Spleen (tissue), 11 donors: ENCODE data around the gene HOXA5. TPM values are rescaled to one million over a fixed set of nuclear protein-coding genes. Genes with fewer than 3 reads are reported as not detected.
A peak's percentile ranks its signal among the peaks of the same experiment; 100 is the strongest.

Experiments
- DNase-seq: peaks from one replicate; pipeline ENCODE4 v3.0.0-alpha.2; 2020
- H3K27ac ChIP-seq, 8 donors: fragments of 200-600 bp; sonication (generic) in 7 of 8; 1 replicate in 4 of 8; 2 replicates in 4 of 8; pipeline versions ENCODE4 v1.5.0 to v1.8.0; 2016 to 2021; ENCODE audit warnings: inconsistent platforms in 4 of 8, mild to moderate bottlenecking in 4 of 8, moderate library complexity in 1 of 8
- H3K27me3 ChIP-seq, 7 donors: fragments of 200-600 bp; sonication (generic) in 6 of 7; replicated peaks in 1 of 7; 1 replicate in 4 of 7; 2 replicates in 3 of 7; pipeline versions ENCODE4 v1.5.0 to v1.8.0; 2016 to 2021; ENCODE audit warnings: inconsistent platforms in 3 of 7, mild to moderate bottlenecking in 1 of 7
- H3K36me3 ChIP-seq, 6 donors: fragments of 200-600 bp; sonication (generic) in 5 of 6; 1 replicate in 4 of 6; 2 replicates in 2 of 6; pipeline versions ENCODE4 v1.5.0 to v1.8.0; 2016 to 2021; ENCODE audit warnings: inconsistent platforms in 2 of 6
- H3K4me1 ChIP-seq, 6 donors: fragments of 200-600 bp; sonication (generic) in 5 of 6; 1 replicate in 3 of 6; 2 replicates in 3 of 6; pipeline versions ENCODE4 v1.5.0 to v1.8.0; 2016 to 2021; ENCODE audit warnings: inconsistent platforms in 3 of 6
- H3K4me3 ChIP-seq, 8 donors: fragments of 200-600 bp; sonication (generic) in 7 of 8; 1 replicate in 4 of 8; 2 replicates in 4 of 8; pipeline versions ENCODE4 v1.5.0 to v1.8.0; 2016 to 2021; ENCODE audit warnings: inconsistent platforms in 4 of 8, mild to moderate bottlenecking in 4 of 8, moderate library complexity in 2 of 8
- H3K9me3 ChIP-seq, 8 donors: fragments of 200-600 bp; sonication (generic) in 7 of 8; 1 replicate in 4 of 8; 2 replicates in 4 of 8; pipeline versions ENCODE4 v1.5.0 to v1.8.0; 2016 to 2021; ENCODE audit warnings: inconsistent platforms in 4 of 8
- CTCF ChIP-seq, 11 experiments: fragments of 200-600 bp in 7 of 11; fragments of 450-650 bp in 4 of 11; sonication (generic) in 4 of 11; IDR thresholded peaks in 8 of 11; conservative IDR thresholded peaks in 3 of 11; 1 replicate in 7 of 11; 2 replicates in 4 of 11; pipeline versions ENCODE4 v1.4.0 to v1.8.0; 2016 to 2021; ENCODE audit warnings: antibody characterized with exemption in 11 of 11, inconsistent platforms in 4 of 11, mild to moderate bottlenecking in 1 of 11
- POLR2A ChIP-seq, 3 donors: fragments of 450-650 bp; IDR thresholded peaks; one replicate each; pipeline ENCODE4 v1.5.1; 2017; ENCODE audit warnings: antibody characterized with exemption in 3 of 3, mild to moderate bottlenecking in 1 of 3
- POLR2AphosphoS5 ChIP-seq, 3 donors: sonication (generic); formaldehyde crosslinking; IDR thresholded peaks; one replicate each; pipeline ENCODE4 v1.5.1; 2017; ENCODE audit warnings: antibody characterized with exemption in 3 of 3
- WGBS, 5 donors: extraction: QIAGEN DNeasy Blood & Tissue Kit in 3 of 5; methylation state at CpG; one replicate each; pipeline versions ENCODE4 v1.1.5 to v1.1.7; 2013 to 2018; 5-methylcytosine and 5-hydroxymethylcytosine counted together
- intact Hi-C: fragments of 100-400 bp; cut with DNase I; formaldehyde crosslinking; loops from one replicate; pipeline ENCODE4 v1.15.0; 2023; ENCODE audit warnings: low total_unique reads
- polyA plus RNA-seq, 3 donors: library from polyadenylated mRNA; stranded (reverse); fragments of 200-250 nt; gene quantifications; one replicate each; pipeline ENCODE4 v1.2.1, GENCODE V29; 2013
- total RNA-seq, 7 donors: library from RNA; depleted of rRNA in 3 of 7; stranded (reverse); fragments of >200 nt in 3 of 7; fragmentation: NEBNext Ultra II Directional in 4 of 7; extraction: Animal tissue kit (Norgen Biotek cat#: 25700) in 4 of 7; gene quantifications; one replicate each; pipeline versions ENCODE4 v1.1.0 to v1.2.1, GENCODE V29; 2016 to 2021
- donor health status: healthy with polysubstance abuse.
- donor health status: DM: no; HTN: no; CAD: no; lungs with moderate emphysema.
- donor health status: DM: no; HTN: no; CAD: no.
- donor health status: Bipolar disorder and iron deficiency.
- donor health status: healthy.
- donor health status: DM: no; HTN: no; CAD: no.
- donor health status: DM: yes; HTN: yes; CAD: no.

HOXA5 gene
- total and polyA plus RNA-seq, 10 donors, result 1.6 to 9.3 (median 3.3) TPM

- H3K27ac ChIP-seq, result peak overlapping the region; percentile 78 to 97 (median 94)
- H3K4me1 ChIP-seq, result peaks cover 21 to 85% (median 54%) of the 10 kb centered on the region in 6 donors
- TF ChIP-seq POLR2AphosphoS5 (IDR thresholded peaks at IDR 0.05), result peak in 2 of 3 donors; percentile 3 to 45
- no peak for TF ChIP-seq CTCF (IDR thresholded peaks at IDR 0.05 in 8 of 11, conservative IDR thresholded peaks at IDR 0.05 in 3 of 11)
- peaks cover 0 to 98% (median 12%) of the 10 kb centered on the region in 7 donors for H3K27me3 ChIP-seq
- peaks cover 0 to 29% (median 0%) of the 10 kb centered on the region in 6 donors for H3K36me3 ChIP-seq
- DNase-seq, result no peak
- intact Hi-C loops, result loop anchor here (10.0 kb wide), 1 partner anchor 243 kb away; no protein-coding TSS in a partner anchor
- peak overlapping the region; percentile 18 to 97 (median 86) for H3K4me3 ChIP-seq
- 22 to 30% (median 25%) methylated on average over 34 to 35 of the region's 35 CpGs for WGBS, 5 donors
- no peaks in the 10 kb centered on the region for H3K9me3 ChIP-seq
Measured at GRCh38 chr7:27097686-27098577, 45.5 kb downstream of the HOXA5 start.

DNA sequence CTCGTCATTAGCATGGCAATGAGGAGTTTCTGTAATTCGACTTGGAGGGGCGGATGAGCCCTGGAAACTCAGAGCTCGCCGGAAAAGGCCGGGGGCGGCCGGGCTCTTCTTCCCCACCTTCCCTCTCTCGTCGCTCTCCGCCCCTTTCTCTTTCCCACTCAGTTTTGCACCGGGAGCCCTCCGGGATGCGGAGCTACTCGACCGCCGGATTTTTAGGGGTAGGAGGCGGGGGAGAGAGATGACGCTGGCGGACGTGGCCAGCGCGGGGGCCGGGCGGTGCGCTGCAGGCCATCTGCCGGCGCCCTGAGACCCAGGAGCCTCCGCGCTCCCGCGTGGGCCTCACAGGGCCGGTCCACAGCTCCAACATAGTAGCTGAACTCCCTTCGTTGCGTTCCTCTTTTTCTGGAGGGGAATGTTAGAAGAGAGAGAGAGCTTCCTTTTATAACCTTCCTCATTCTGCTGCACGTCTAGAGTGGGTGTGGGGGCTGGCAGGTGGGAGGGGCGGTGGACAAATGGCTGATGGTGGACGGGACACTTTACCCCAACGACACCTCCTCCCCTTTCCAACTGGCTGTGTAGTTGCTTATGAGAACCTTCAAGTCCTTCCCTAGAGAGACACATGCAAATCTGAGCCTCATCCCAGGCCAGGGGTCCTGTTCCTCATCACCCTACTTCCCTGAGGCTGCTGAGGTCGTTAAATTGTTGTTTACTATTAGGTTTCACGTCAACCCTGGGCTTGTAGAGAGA lies 46.5 kb downstream of the HOXA5 start:
- 0 to 1% (median 1%) methylated on average over 40 to 41 of the region's 41 CpGs for WGBS, 5 donors
- peak; percentile 88 for DNase-seq
- H3K36me3 ChIP-seq, result peaks cover 0 to 29% (median 0%) of the 10 kb centered on the region in 6 donors
- peaks cover 0 to 98% (median 12%) of the 10 kb centered on the region in 7 donors for H3K27me3 ChIP-seq
- peaks cover 21 to 77% (median 50%) of the 10 kb centered on the region in 6 donors for H3K4me1 ChIP-seq
- peak overlapping the region; percentile 78 to 97 (median 94) for H3K27ac ChIP-seq
- intact Hi-C loops, result loop anchor here (10.0 kb wide), 1 partner anchor 242 kb away; no protein-coding TSS in a partner anchor
- H3K9me3 ChIP-seq, result no peaks in the 10 kb centered on the region
- H3K4me3 ChIP-seq, result peak overlapping the region; percentile 70 to 97 (median 92)
- TF ChIP-seq CTCF (IDR thresholded peaks at IDR 0.05 in 8 of 11, conservative IDR thresholded peaks at IDR 0.05 in 3 of 11), result no peak
- TF ChIP-seq POLR2AphosphoS5 (IDR thresholded peaks at IDR 0.05), result peak; percentile 69 to 81 (median 76)
- peak in 1 of 3 donors; percentile 13 for TF ChIP-seq POLR2A (IDR thresholded peaks at IDR 0.05)

- Histone ChIP-seq H3K36me3 (peaks cover 0 to 24% (median 0%) of the 10 kb centered on the region in 6 donors), H3K9me3 (no peaks in the 10 kb centered on the region), H3K27ac (peak within 1 kb of the TSS; percentile 78 to 97 (median 94)), H3K4me3 (peak within 1 kb of the TSS; percentile 70 to 97 (median 92)), H3K4me1 (peaks cover 21 to 69% (median 47%) of the 10 kb centered on the region in 6 donors), H3K27me3 (peaks cover 0 to 98% (median 12%) of the 10 kb centered on the region in 7 donors)
- peak; percentile 95 for DNase-seq
- 0 to 1% (median 1%) methylated on average over 54 to 68 of the region's 68 CpGs for WGBS, 5 donors
- TF ChIP-seq POLR2A (IDR thresholded peaks at IDR 0.05) (peak in 2 of 3 donors; percentile 42 to 86), POLR2AphosphoS5 (IDR thresholded peaks at IDR 0.05) (peak; percentile 86 to 95 (median 91)), CTCF (IDR thresholded peaks at IDR 0.05 in 8 of 11, conservative IDR thresholded peaks at IDR 0.05 in 3 of 11) (no peak)
- intact Hi-C loops, result loop anchor here (10.0 kb wide), 1 partner anchor 241 kb away; no protein-coding TSS in a partner anchor
Measured at GRCh38 chr7:27095897-27096767, 47.3 kb downstream of the HOXA5 start, which contains the start of gene HOXA1. TSS of gene HOXA1 (minus strand) at chr7:27096000. CDS start at chr7:27095912, 88 bp downstream.
